GM11168 (cell line): ENCODE results near the gene CD300LG.

Experiments used
- in situ Hi-C: fragments of 300-500 bp; cut with MboI; formaldehyde crosslinking; loops from one replicate; pipeline ENCODE4 v1.12.0; 2022; ENCODE audit warnings: low sequenced_read_pairs; ENCODE audit not compliant: unreplicated experiment

The CD300LG gene

GRCh38 chr17:43901861-43902589, 55.0 kb downstream of the CD300LG start:
- in situ Hi-C loops = no loop called here

GRCh38 chr17:43905400-43905984, 58.5 kb downstream of the CD300LG start:
- in situ Hi-C loops = no loop called here

GRCh38 chr17:43905985-43906852, 59.2 kb downstream of the CD300LG start:
- in situ Hi-C loops = no loop called here

- in situ Hi-C loops = no loop called here
Measured at GRCh38 chr17:43906951-43907424, 60.0 kb downstream of the CD300LG start.

- in situ Hi-C loops = no loop called here
Measured at GRCh38 chr17:43907425-43907981, 60.5 kb downstream of the CD300LG start, which contains the start of gene MPP2. TSS of gene MPP2 (minus strand) at chr17:43907536. CDS start at chr17:43904460, 3,076 bp downstream.

- in situ Hi-C loops = no loop called here
Measured at GRCh38 chr17:43907998-43908721, 61.2 kb downstream of the CD300LG start.

- in situ Hi-C loops = no loop called here
Measured at GRCh38 chr17:43909537-43910231, 62.7 kb downstream of the CD300LG start.

- in situ Hi-C loops = no loop called here
Measured at GRCh38 chr17:43911904-43912303, 64.9 kb downstream of the CD300LG start.

GRCh38 chr17:43912635-43913304, 65.8 kb downstream of the CD300LG start:
- in situ Hi-C loops = no loop called here
